ENCODE results near the gene ZNF536.
"Not testable (repeated sequence)": the region's sequence is repeated elsewhere in the genome, so short reads cannot be mapped to it uniquely, and the experiment has no call there.

The ZNF536 gene

DNA sequence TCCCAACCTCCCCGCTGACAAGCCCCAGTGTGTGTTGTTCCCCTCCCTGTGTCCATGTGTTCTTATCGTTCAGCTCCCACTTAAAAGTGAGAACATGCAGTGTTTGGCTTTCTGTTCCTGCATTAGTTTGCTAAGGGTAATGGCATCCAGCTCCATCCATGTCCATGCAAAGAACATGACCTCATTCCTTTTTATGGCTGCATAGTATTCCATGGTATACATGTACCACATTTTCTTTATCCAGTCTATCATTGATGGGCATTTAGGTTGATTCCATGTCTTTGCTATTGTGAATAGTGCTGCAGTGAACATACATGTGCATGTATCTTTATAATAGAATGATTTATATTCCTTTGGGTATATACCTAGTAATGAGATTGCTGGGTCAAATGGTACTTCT lies 114.1 kb downstream of the ZNF536 start:
- not testable (repeated sequence) for H3K4me1 ChIP-seq (ENCODE audit: insufficient read depth, low read length); H3K36me3 ChIP-seq (ENCODE audit: insufficient read depth, low read length); H3K9me3 ChIP-seq (ENCODE audit: control insufficient read depth, insufficient read depth, low read length); H3K9ac ChIP-seq (ENCODE audit: low read depth, low read length)

DNA sequence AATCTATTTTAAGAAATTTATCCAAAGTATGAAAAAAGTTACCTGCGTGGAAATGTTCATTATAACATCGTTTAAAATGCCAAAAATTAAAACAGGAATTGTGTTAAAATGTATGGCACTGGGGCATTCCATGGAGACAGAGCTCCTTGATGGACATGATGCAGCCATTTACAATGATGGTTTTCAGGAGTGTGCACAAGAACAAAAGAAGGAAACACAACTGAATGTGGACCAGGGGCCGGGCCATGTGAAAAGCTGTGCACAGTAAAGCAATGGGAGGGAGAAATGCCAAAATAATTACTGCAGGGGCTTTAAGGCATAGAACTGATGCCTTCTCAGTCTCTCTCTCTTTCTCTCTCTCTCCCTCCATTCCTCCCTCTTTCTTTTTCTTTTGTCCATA lies 115.0 kb downstream of the ZNF536 start:
- Histone ChIP-seq H3K4me1 (ENCODE audit: insufficient read depth, low read length) (peaks cover 11% of the 10 kb centered on the region), H3K36me3 (ENCODE audit: insufficient read depth, low read length) (no peaks in the 10 kb centered on the region), H3K9ac (ENCODE audit: low read depth, low read length) (no peak overlapping the region), H3K9me3 (ENCODE audit: control insufficient read depth, insufficient read depth, low read length) (no peaks in the 10 kb centered on the region)

DNA sequence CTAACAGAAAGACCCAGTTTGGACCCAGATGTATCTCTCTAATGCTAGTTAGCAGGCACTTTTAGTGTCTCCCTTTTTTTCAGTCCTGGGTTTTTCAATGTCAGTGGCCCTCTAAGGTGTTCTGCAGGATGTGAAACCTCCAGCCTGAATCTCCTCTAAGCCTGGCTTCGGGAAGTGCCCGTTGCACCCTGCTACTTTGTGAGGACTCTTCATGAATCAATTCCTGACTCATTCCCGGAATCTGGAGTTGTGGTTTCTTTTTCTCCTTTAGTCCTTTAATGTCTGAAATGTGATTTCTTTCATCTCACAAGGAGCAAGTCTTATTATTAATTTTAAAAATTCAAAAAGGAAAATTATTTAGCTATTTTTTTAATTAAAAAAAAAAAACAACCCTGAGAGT lies 116.0 kb downstream of the ZNF536 start:
- Histone ChIP-seq H3K9me3 (ENCODE audit: control insufficient read depth, insufficient read depth, low read length) (no peaks in the 10 kb centered on the region), H3K4me1 (ENCODE audit: insufficient read depth, low read length) (peaks cover 20% of the 10 kb centered on the region), H3K36me3 (ENCODE audit: insufficient read depth, low read length) (no peaks in the 10 kb centered on the region), H3K9ac (ENCODE audit: low read depth, low read length) (no peak overlapping the region)

DNA sequence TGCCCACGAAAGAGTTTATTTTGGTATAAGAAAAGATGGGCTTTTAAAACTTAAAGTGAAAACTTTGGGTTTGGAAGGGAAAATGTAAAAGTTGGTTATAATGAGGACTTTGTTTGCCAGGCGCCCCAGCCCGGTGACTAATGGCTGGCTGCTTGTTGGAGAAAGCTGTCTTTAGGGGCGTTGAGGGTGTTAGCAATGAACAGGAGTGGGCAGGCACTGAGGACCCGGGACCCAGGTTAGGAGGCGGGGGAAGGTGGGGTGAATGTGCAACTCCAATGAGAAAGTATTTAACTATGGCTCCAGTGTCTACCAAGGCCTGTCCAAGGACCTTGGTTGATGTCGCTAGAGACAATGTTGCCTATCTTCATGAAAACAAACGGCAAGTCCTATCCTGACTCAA lies 118.6 kb downstream of the ZNF536 start:
- Histone ChIP-seq H3K9me3 (ENCODE audit: control insufficient read depth, insufficient read depth, low read length) (no peaks in the 10 kb centered on the region), H3K9ac (ENCODE audit: low read depth, low read length) (no peak overlapping the region), H3K36me3 (ENCODE audit: insufficient read depth, low read length) (no peaks in the 10 kb centered on the region), H3K4me1 (ENCODE audit: insufficient read depth, low read length) (peaks cover 24% of the 10 kb centered on the region)

DNA sequence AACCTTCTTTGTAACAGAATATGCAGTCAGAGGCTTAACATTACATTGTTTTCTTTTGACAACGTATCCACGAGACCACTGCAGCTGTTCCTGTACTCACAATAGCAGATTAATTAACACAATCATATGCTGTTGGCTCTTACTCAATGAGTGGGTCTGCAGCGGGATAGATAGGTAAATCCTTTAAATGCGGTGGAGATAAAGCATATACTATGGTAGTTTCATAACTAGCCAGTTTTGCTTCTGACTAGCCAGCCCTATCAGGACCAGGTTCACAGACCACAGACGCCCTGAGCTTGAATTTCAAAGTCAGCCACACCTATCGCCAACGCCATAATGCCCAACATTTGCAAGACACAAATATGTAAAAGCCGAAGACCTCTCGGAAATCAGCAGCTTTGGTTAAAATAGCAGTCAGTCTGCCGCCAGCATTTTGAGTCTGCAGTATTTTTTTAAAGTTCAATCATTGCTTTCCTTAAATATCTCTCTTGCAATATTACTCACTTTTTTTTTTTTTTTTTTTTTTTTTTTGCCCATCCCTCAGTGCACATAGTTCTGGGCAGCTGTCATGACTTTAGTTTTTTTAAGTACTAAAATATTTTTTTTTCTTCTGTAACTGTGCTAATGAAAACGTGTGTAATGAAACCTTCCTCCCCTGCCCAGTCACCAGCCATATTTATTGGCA lies 120.5 kb downstream of the ZNF536 start:
- no peaks in the 10 kb centered on the region for H3K36me3 ChIP-seq (ENCODE audit: insufficient read depth, low read length)
- no peak overlapping the region; the same call in 1 of the 2 replicates for H3K9ac ChIP-seq (ENCODE audit: low read depth, low read length)
- peaks cover 24% of the 10 kb centered on the region for H3K4me1 ChIP-seq (ENCODE audit: insufficient read depth, low read length)
- no peaks in the 10 kb centered on the region for H3K9me3 ChIP-seq (ENCODE audit: control insufficient read depth, insufficient read depth, low read length)

DNA sequence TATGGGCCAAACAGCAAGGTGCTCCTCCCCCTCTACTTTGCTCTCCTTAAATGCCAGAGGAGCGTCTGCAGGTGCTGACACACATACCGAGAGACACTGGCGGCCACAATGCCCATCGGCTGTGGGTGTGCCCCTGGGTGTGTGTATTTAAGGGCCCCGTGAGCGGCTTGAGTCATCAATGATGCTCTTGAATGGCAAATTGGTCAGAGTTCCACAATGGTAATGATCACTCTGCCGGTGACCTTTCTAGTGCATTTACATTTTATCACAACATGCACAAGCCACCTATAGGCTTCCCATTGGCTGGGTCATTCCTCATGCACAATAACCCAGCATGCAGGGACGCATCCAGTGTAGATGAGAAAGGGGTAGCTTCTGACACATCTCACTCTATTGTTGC lies 124.8 kb downstream of the ZNF536 start:
- H3K9me3 ChIP-seq (ENCODE audit: control insufficient read depth, insufficient read depth, low read length) = no peaks in the 10 kb centered on the region

DNA sequence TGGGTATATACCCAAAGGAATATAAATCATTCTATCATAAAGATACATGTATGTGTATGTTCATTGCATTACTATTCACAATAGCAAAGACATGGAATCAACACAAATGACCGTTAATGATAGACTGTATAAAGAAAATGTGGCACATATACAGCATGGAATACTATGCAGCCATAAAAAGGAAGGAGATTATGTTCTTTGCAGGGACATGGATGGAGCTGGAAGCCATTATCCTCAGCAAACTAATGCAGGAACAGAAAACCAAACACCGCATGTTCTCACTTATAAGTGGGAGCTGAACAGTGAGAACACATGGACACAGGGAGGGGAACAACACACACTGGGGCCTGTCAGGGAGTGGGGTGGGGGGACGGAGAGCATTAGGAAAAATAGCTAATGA lies 125.9 kb downstream of the ZNF536 start:
- not testable (repeated sequence) for H3K9ac ChIP-seq (ENCODE audit: low read depth, low read length); H3K36me3 ChIP-seq (ENCODE audit: insufficient read depth, low read length); H3K4me1 ChIP-seq (ENCODE audit: insufficient read depth, low read length); H3K9me3 ChIP-seq (ENCODE audit: control insufficient read depth, insufficient read depth, low read length)

More for the DNA sequence above, 124.8 kb downstream of the ZNF536 start:
- Histone ChIP-seq H3K36me3 (ENCODE audit: insufficient read depth, low read length) (no peaks in the 10 kb centered on the region), H3K4me1 (ENCODE audit: insufficient read depth, low read length) (peaks cover 15% of the 10 kb centered on the region), H3K9ac (ENCODE audit: low read depth, low read length) (no peak overlapping the region)

DNA sequence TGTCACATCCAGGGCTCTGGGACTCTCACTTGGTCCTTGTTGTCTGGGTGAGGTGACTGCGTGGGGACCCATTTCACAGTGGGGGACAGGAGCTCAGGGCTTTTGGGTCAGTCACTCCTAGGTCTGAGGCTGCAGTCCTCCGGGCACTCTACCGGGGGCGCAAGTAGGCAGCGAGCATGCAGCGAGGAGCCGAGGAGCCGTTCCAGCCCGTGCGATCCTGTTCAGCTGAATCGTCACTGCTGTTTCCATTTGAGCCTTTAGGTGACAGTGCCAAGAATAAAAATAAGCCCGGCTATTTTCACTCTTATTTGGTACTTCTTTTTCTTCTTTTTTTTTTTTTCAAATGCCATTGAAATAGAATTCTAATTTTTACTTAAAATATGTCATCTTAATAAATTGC lies 126.5 kb downstream of the ZNF536 start:
- Histone ChIP-seq H3K9ac (ENCODE audit: low read depth, low read length) (no peak overlapping the region), H3K36me3 (ENCODE audit: insufficient read depth, low read length) (no peaks in the 10 kb centered on the region), H3K4me1 (ENCODE audit: insufficient read depth, low read length) (no peaks in the 10 kb centered on the region), H3K9me3 (ENCODE audit: control insufficient read depth, insufficient read depth, low read length) (no peaks in the 10 kb centered on the region)

DNA sequence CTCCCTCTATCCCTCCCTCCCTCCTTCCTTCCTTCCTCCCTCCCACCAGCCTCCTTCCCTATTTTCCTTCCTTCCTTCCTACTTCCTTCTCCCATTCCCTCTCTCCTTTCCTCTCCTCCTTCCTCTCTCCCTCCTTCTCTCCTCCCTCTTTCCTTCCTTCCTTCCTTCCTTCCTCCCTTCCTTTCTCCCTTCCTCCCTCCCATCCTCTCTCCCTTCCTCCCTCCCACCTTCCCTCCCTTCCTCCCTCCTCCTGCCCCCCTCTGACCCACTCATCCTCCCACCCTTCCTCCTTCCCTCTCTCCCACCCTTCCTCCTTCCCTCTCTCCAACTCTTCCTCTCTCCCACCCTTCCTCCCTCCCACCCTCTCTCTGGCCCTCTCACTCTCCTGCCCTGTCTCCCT lies 132.1 kb downstream of the ZNF536 start:
- Histone ChIP-seq H3K36me3 (ENCODE audit: insufficient read depth, low read length) (no peaks in the 10 kb centered on the region), H3K9ac (ENCODE audit: low read depth, low read length) (no peak overlapping the region), H3K4me1 (ENCODE audit: insufficient read depth, low read length) (no peaks in the 10 kb centered on the region), H3K9me3 (ENCODE audit: control insufficient read depth, insufficient read depth, low read length) (no peaks in the 10 kb centered on the region)

DNA sequence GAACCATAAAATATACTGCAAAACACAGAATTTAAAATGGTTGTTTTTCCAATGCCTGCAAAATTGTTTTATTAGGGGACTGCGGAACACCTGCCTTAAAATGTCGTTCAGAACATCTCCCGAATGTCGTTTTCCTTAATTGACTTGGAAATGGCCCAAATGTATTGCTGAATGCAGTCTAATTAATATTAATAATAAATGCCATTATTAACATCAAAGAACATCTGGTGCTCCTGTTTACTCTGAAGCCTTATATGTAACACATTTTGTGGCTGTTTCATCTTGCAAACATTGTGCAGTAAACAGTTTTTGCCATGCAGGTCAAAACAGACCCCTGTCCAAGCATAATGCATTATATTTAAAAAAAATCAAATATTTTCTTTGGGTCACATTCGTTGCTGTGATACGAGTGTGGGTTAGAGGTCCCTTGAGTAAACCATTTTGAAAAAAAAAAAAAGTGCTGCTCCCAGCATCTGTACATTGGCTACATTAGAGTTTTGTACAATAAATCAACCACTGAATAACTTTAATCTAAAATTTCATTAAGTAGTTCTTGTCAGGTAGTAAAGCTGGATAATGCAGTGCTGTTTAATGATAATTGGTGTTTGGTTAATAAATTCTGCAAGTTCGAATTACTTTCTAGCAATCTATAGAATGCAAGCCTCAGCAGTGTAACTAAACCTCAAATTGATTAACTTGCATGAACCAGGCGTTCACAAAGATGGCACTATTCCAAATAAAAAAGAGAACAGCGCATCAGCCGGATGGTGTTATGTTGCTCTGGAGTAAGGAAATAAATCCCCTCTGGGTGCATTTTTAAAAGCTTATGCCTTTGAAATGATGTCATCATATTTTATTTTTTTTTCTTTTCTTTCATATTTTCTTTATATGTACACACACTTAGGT lies 140.2 kb downstream of the ZNF536 start:
- Histone ChIP-seq H3K4me1 (ENCODE audit: insufficient read depth, low read length) (no peaks in the 10 kb centered on the region), H3K9me3 (ENCODE audit: control insufficient read depth, insufficient read depth, low read length) (no peaks in the 10 kb centered on the region), H3K9ac (ENCODE audit: low read depth, low read length) (no peak overlapping the region), H3K36me3 (ENCODE audit: insufficient read depth, low read length) (no peaks in the 10 kb centered on the region)

DNA sequence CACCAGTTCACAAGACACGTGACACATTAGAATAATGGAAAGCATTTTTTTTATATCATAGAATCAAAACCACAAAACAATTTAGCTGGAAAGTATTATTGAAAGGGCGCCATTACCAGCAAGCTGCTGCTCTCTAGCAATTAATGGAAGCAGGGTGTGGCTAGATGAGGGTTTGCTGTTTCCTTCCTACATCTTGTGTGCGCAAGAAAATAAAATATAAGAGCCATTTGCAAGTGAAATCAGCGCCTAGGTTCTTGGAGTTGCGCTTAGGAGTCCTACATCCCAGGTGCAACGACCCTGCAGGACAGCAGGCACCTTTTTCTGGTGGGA lies 140.9 kb downstream of the ZNF536 start:
- Histone ChIP-seq H3K9me3 (ENCODE audit: control insufficient read depth, insufficient read depth, low read length) (no peaks in the 10 kb centered on the region), H3K36me3 (ENCODE audit: insufficient read depth, low read length) (no peaks in the 10 kb centered on the region), H3K9ac (ENCODE audit: low read depth, low read length) (no peak overlapping the region), H3K4me1 (ENCODE audit: insufficient read depth, low read length) (no peaks in the 10 kb centered on the region)

DNA sequence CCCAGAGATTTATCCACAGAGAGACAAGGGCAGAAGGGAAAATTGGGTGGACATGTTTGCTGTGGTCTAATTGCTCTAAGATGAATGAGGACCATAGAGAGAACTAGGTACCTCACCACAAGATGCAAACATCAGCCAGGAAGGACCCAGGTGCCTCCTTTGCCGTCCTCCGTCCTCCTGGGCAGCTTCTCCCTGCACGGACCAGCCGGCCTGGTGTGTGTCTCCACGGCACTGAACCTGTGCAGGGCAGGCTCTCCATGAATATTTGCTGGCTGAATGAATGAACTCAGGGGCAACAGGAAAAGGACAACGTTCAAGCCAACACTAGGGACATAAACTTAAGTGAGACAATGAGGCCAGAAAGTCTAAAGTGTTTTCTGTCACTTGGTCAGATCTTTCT lies 143.9 kb downstream of the ZNF536 start:
- H3K9me3 ChIP-seq (ENCODE audit: control insufficient read depth, insufficient read depth, low read length) = no peaks in the 10 kb centered on the region
- H3K9ac ChIP-seq (ENCODE audit: low read depth, low read length) = no peak overlapping the region
- H3K4me1 ChIP-seq (ENCODE audit: insufficient read depth, low read length) = no peaks in the 10 kb centered on the region
- no peaks in the 10 kb centered on the region for H3K36me3 ChIP-seq (ENCODE audit: insufficient read depth, low read length)

DNA sequence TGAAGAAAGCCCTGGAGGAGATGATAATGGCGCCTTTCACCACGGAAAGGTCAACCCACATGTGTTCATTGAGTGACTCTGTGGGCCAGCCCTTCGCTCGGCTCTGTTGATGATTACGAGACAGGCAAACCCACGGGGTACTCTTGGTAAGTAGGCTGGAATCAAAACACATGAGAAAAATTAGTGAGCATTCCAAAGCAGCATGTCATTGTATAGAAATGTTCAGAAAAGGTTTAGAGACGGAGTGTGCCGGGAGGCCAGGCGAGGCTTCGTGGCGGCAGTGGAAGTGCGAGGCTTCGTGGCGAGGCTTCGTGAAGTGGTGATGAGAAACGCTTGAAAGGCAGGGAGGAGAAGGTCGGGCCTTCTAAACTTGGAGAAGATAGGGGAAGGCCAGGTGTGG lies 144.3 kb downstream of the ZNF536 start:
- Histone ChIP-seq H3K9ac (ENCODE audit: low read depth, low read length) (no peak overlapping the region), H3K36me3 (ENCODE audit: insufficient read depth, low read length) (no peaks in the 10 kb centered on the region), H3K9me3 (ENCODE audit: control insufficient read depth, insufficient read depth, low read length) (no peaks in the 10 kb centered on the region), H3K4me1 (ENCODE audit: insufficient read depth, low read length) (no peaks in the 10 kb centered on the region)

DNA sequence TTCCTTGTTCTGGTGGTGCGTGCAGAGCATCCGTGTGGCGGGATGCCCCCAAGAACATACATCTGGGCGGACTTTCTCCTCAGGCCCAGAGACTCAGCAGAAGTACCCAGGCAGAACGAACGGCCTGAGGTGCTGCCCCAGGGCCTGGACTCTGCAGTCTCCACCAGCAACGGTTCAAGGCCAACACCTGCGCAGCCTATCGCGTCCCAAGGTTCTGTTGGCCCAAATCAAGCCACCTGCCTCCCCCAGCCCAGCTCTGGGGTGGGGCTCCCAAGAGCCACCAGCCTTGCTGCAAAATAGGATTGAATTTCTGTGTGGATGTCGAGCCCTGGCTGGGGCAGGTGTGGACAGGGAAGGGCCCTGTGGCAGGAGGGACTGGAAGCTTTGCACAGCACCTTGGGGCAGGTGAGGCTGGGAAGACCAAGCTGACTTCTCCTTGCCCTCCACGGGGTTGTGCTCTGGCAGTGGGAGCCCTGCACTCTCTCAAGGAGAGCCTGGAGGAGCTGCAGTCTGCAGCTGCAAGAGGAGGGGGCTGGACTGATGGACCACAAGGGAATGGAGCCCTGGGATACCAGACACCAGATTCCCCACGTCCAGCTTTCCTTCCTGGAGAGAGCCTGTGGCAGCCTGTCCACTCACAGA lies 146.9 kb downstream of the ZNF536 start:
- Histone ChIP-seq H3K36me3 (ENCODE audit: insufficient read depth, low read length) (no peaks in the 10 kb centered on the region), H3K9ac (ENCODE audit: low read depth, low read length) (no peak overlapping the region), H3K4me1 (ENCODE audit: insufficient read depth, low read length) (no peaks in the 10 kb centered on the region), H3K9me3 (ENCODE audit: control insufficient read depth, insufficient read depth, low read length) (no peaks in the 10 kb centered on the region)
